Stimulated activated CD8-positive, alpha-beta memory T cell treated with anti-CD3 and anti-CD28 coated beads, Interleukin-4, amount 100 ng/mL, for 24 hours (primary cell): ENCODE measurements around the gene TKT.
"Not testable (repeated sequence)": the region's sequence is repeated elsewhere in the genome, so short reads cannot be mapped to it uniquely, and the experiment has no call there.

Experiments used
- DNase-seq: peaks from one replicate; pipeline ENCODE4 v3.0.0-alpha.2; 2020; ENCODE audit warnings: low read depth

Gene TKT

DNA sequence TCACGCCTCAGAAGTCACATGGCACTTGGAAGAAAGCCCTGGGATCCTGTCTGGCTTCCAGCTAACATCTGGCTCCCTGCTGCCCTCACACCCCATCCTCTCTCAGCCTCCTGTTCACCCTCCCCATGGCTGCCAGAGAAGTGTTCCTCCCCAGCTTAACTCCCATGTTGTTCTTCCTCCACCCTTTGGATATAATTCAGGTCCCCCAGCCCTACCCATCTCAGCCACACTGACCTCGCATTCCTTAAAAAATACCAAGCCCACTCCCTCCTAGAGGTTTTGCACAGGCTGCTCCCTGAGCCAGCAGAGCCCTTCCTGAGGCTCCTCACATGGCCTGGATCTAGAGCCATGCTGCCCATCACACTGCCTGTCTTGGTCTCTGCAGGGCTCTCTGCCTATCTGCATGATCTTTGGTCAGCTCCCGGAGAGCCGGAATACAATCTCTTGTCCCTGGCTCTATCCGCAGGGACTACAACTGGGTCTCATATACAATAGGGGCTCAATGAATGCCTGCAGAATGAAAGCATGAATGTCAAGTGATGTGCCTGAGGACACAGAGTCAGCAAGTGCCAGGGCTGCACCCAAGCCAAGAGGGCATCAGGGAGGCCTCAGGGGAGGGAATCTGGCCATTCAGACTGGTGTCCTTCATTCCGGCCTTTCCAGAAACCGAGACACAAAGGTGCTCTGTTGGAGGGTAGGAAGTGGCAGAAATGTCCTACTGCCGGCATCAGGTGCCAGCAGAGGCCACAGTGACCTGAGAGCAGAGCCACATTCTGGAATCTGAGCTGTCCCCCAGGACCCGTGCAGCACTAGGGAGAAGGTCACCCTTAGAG lies 3.8 kb upstream of the TKT start:
- no peak for DNase-seq

DNA sequence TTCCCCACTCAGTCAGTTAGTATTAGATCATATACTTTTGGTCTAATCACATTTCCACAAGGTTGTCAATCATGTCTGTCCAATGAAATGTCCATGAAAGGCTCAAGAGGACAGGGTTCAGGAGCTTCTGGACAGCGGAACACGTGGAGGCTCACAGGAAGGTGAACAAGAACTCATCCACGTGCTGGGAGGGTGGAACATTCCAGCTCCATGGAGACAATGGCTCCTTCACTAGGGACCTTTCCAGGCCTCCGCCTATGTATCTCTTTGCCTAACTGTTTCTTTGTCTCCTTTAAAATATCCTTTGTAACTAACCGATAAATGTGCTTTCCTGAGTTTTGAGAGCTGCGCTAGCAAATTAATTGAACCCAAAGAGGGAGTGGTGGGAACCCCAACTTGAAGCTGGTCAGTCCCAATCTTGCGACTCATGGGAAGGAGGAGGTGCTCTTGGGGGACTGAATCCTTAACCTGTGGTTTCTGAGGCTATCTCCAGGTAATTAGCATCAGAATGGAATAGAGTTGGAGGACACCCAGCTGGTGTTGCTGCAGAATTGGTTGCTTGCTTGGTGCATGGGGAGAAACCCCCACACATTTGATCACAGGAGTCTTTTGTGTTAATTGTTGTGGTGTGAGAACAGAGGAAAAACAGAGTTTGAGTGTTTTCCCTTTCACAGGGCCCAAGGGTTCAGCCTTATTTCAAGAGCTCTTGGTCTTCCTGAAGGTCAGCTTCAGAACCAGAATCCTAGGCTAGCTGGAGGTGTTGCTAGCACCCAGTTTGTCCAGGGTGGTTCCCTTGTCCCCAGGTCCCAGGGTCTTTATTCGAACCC lies 3.0 kb upstream of the TKT start:
- no peak for DNase-seq

DNA sequence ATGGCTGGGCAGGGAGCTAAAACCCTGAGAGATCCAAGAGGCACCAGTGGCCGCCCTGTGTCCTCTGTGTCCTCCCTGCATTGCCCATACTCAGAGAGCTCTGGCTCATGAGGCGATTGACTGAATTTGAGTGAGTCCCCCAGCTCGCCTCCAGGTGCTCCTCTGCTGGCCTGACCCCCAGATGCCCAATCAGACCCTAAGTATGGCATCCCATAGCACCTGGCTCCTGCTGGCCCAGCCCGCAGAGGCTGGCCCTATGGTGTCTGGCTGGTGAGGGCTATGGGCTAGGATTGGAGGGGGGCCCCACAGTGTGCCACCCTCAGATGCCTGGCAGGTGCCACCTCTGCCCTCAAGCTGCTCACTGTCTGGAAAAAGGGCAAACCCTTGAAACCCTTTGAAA lies 1.6 kb upstream of the TKT start:
- no peak for DNase-seq

DNA sequence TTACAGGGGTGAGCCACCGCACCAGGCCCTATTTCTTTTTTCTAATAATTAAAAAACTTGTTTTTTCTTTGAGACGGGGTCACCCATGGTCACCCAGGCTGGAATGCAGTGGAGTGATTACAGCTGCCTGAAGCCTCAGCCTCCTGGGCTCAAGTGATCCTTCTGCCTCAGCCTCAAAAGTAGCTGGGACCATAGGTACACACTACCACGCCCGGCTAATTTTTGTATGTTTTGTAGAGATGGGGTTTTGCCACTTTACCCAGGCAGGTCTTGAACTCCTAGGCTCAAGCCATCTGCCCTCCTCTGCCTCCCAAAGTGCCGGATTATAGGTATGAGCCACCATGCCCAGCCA lies 858 bp upstream of the TKT start:
- DNase-seq = no peak

DNA sequence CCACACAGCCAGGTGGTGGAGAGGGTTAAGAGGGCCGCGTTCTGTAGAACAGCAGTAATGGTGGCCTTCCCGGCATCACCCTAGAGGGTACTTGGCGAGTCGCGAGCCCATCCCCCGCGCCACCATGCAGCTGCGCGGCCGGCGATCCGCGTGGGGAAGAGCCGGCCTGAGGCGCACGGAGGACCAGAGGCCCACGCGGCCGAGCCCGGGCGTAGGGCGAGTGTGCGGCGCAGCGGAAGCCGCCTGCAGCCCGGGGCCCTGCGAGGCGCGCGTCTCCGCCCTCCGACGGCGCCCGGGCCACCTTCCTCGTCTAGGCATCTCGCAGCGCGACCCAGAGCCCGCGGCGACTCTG lies 423 bp downstream of the TKT start:
- DNase-seq = peak; percentile 22

DNA sequence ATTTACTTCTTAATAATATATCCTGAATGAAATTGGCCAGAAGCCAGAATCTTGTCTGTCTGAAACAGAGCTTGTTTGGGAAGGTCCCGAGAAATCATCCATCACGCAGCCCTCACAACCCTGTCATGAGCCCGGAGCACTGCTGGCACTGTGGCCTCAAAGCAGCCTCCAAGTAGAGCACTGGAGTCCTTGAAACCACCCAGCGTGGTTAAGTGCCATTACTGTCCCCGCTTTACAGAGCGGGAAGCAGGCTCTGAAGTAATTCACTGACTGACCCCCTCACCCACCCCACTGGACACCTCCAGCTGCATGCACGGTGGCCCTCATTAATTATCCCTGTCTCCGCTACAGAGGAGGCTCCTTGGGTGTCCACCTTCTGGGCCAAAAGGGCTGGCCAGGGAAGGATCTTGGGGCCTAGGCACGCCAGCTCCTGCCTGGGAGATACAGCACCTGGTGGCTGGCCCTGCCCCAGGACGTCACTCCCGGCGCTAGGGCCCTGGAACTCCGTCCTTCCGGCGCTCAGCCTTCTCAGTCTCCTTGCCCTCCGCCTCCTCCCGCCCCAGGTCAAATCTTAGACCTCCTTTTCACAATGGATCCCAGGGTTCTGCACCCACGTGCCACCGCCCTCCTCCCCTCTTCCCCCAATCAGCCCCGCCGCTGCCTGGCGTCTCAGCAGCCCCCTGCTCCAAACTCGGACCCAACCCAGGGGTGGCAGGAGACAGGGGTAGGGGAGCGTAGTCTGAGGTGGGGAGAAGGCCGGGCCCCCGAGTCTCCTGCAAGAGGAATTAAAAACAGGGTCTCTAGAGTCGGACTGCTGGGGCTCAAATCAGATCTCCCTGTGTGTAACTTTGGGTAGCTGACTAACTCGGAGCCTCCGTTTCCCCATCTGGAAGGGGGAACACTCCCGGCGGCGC lies 1.1 kb downstream of the TKT start:
- peak; percentile 31 for DNase-seq

DNA sequence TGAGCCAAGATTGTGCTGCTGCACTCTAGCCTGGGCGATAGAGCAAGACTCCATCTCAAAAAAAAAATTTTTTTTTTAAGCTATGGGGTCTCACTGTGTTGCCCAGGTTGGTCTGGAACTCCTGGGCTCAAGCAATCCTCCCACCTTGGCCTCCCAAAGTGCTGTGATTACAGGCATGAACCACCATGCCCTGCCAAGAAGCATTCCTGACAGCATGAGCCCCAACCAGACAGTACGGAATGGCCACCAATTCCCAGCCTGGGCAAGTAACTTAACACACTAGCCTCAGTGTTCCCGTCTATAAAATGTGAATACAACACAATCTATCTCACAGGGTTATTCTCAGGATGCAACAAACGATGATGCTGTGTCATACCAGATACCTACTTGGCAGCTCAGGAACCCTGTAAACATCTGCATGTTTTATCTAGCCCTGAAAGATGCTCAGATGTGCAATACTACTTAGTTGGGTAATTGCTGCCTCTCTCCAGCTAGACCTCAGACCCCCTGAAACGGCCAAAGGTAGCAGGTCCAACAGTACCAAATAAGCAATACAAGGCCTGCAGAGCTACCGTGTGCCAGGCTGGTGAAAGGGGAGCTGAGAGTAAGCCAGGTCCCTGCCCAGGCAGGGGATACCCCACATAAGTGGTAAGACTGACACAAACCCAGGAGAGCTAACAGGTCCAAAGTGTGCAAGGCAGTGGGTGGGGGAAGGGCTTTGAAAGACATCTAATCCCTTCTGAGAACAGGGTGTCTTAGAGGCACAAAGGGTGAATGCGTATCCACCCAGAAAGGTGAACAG lies 1.9 kb downstream of the TKT start:
- no peak for DNase-seq

DNA sequence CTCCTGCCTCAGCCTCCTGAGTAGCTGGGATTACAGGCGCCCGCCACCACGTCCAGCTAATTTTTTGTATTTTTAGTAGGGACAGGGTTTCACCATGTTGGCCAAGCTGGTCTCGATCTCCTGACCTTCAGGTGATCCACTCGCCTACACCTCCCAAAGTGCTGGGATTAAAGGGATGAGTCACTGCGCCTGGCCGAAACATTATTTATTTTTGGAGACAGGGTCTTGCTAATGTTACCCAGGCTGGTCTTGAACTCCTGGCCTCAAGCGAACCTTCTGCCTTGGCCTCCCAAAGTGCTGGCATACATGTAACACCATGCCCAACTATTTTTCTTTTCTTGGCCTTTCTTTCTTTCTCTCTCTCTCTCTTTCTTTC lies 2.9 kb downstream of the TKT start:
- not testable (repeated sequence) for DNase-seq

DNA sequence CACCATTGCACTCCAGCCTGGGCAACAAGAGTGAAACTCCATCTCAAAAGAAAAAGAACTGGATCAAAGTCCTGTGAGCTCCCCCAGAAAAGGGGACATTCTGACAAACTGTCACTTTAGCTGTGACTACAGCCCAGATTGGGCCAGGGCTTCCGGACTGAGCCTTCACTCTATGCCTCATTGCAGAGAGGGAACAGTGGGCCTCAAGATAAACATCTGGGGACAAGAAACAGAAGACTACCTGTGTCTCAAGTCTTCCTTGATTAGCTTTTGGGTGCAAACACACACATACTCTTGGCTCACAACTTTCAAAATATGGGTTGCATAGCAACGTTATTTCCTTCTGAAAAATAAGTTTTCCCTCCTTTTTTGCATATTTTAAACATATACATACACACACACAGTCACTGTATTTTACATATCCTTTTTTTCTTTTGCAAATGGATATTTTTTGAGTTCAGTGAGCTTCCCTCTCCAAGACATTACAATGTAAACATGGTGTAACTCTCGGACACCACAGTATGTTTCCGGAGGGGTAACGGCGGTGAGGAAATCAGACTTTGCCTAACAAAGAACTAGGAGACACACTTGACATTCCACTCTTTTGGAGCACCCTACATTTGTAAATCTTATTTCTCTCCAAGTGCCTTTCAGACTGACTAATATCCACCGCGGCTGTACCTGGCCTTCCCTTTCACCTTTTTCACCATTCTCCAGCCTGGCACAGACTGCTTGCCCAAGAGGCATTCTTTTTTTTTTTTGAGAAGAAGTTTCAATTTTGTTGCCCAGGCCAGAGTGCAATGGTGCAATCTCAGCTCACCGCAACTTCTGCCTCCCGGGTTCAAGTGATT lies 3.5 kb downstream of the TKT start:
- no peak for DNase-seq

DNA sequence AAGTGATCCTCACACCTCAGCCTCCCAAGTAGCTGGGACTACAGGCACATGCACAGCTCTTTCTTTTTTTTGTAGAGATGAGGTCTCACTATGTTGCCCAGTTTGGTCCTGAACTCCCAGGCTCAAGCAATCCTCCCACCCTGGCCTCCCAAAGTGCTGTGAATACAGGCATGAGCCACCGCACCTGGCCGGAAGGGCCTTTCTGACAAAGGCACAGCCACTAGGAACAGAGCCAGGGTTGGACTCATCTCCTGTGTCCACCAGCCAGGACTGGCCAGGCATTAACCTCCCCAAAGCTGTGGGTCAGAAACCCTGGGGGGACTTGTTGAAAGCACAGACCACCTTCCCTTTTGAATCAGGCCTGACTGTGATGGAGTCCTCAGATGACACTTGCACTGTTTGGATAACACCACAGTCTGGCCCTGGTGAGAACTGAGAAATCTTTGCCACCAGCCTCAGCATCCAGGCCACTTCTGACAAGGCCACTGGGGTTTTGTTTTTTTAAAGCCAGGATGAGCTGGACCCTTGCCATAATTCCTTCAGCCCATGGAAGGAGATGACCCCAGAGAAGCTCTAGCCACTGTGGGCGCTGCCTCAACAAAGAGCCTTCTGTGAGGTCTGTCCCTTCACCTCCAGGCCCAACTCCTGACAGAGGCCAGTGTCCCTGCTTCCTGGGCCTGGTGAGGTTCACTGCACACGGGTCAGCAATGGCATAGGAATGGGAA lies 4.8 kb downstream of the TKT start:
- no peak for DNase-seq

DNA sequence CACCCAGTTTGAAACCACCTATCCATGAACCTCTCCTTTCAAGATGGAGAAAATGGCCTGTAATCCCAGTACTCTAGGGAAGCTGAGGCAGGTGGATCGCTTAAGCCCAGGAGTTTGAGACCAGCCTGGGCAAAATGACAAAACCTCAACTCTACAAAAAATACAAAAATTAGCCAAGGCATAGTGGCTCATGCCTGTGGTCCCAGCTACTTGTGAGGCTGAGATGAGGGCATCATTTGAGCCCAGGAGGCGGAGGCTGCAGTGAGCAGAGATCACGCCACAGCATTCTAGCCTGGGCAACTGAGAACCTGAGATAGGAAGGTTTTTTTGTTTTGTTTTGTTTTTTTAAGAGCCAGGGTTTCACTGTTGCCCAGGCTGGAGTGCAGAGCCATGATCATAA lies 5.4 kb downstream of the TKT start:
- DNase-seq = no peak

DNA sequence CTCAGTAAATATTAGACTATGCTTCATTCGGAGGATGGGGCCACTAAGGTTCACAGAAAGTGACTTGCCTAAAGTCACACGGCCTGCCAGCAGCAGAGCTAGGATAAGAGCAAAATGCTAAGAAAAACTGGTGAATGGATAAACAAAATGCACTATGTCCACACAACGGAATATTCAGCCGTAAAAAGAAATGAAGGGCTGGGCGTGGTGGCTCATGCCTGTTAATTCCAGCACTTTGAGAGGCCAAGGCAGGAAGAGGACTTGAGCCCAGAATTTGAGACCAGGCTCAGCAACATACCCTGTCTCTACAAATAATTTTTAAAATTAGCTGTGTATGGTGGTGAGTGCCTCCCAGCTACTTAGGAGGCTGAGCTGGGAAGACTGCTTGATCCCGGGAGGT lies 7.7 kb downstream of the TKT start:
- DNase-seq = no peak

DNA sequence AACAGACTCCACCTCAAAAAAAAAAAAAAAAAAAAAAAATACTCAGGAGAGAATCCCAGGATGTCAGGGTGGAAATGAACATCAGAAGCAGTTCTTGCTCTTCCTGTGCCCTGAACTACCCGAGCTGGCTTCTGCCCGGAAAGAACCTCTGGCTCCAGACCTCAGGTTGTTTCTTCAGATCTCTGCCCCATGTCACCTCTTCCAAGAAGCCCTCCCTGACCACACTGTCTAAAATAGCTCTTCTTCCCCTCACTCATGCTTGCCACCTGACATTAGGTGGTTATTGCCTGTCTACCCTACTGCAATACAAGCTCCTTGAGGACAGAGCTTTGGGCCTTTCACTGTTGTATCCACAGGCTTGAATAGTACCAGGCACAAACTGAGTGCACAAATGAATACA lies 8.2 kb downstream of the TKT start:
- no peak for DNase-seq

DNA sequence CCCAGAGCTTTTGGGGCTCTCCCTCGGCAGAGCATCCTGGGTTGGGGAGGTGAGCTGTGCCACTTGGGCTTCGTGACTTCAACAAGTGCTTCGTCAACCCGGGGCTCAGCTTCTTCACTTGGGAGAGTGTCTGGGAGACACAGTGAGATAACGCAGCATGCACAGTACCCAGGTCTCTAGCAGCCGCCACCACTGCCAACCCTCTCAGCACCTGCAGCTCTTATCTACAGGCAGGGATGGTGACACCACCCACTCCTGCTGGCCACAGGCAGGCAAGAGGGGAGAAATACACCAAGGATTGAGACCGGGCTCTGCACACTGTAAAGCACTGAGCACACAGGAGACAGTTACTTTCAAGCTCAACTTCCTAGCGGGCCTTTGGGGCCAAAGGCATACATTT lies 11.6 kb downstream of the TKT start:
- DNase-seq = no peak

DNA sequence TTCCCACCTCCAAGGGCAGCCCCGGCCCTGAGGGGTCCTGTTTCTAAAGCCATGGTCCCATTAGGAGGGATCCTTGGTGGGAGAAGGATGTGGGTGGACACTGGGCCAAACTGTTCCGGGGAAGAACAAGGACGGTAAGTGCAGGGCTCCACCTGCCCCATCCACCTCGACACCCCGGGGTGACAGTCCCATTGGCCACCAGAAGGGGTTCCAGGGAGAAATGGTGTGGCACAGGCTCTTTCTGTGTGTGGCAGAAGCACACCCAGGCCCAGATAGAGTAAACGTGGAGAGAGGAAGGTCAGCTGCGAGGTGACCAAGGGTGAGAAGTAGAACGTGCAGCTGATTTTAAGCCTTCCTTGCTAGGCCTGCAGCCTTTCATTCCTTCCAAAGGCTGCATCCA lies 12.0 kb downstream of the TKT start:
- no peak for DNase-seq

DNA sequence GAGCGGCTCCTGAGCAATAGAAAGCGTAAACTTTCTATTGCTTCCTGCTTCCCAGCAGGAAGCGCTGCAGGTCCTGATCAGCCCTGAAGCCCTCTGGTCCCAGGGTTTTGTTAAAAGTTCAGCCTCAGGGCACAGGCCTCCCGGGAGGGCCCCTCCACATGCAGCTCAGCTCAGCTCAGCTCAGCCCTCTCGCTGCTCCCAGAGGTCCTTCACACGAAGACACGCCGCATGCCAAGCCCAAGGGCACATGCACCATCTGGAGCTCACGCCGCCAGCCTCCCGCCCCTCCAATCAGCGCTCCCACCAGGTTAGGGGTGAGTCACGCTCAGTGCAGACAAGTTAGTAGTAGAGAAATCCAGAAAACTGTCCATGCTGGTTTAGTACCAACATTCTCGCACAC lies 12.7 kb downstream of the TKT start:
- DNase-seq = no peak

DNA sequence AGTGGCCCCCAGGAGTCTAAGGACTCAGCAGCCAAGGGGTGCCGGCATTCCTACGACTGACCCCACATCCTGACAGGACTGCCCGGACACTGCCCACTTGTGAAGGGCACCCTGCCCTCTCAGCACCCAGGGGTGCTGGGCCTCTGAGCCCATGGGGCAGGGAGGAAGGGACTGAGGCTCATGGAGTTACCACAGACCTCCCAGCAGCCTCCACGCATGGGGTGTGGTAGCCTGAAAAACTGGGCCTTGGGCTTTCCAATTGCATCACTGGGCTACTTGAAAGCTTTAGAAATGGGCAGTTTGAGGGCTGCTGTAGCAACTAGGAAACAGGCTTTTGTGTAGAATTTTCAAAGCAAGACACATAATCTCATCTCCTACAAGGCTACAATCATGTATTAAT lies 13.2 kb downstream of the TKT start:
- no peak for DNase-seq

DNA sequence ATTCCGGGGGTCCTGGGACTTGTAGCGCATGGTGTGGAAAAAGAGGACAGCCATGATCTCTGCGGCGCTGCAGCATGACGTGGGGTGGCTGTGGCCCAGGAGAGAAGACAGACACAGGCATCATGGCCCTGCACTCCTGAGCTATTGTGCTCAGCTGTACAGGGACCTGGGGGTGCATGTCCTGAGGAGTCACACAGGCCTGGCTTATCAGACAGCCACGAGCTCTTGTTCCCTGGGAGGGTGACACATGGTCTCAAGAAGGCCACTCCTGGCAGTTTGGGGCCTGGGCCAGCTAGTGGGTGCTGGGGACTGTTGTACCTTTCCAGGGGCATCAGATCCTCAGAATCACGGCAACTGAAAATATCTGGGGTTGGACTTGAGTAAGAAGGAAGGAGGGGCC lies 13.7 kb downstream of the TKT start:
- DNase-seq = no peak

DNA sequence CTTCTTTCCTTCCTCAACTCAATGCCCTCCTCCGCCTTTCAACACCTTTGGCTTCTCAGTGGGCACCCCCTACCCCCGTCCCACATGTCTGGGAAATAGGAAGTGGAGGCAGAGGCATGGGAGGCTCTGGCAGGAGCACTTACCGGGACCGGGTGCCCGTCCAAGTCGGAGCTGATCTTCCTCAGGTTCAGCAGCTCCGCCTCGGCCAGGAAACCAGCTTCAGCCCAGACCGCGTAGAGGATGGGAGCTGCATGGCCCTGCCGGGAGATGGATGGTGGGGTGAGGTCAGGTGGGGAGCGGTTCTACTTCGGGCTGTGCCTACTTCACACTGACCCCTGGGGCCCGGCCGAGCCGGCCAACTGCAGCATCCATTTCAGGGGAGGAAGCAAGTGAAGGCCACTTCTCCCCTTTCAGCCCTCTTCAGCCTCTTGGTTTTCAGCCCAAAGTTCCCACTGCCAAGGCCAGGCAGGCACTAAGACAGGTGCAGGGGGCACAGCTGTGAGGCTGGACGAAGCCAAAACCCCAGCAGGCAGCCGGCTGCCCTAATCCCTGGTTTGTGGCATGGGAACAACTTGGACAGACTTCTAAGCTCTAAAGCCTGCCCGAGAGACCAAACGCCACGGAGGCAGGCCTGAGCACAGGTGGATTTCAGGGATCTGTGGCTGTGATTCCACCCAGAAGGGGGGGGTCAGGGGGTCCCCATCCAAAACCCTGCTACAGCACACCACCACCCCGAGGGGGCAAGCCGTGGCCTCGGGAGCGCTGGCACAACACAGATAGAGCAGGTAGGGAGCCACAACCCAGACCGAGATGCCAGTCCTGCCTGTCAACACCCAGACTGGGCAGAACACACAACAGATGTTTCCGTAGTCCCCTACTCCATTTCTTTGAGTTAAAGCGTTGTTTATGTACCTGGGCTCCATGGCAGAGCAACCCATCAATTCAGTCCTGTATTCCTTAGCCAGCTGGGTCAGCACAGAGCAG lies 14.5 kb downstream of the TKT start:
- no peak for DNase-seq
